Heart left ventricle (tissue), 16 donors: Measurements from ENCODE around the gene NUDT2. TPM values are rescaled to one million over a fixed set of nuclear protein-coding genes. Genes with fewer than 3 reads are reported as not detected.
A peak's percentile ranks its signal among the peaks of the same experiment; 100 is the strongest.

Experiments
- ATAC-seq, 4 donors: fragments of 200-7000 bp; cut with Tn5 transposase; one replicate each; pipeline ENCODE4 v1.9.1; 2020 to 2022; ENCODE audit warnings: moderate library complexity in 4 of 4, mild to moderate bottlenecking in 3 of 4, moderate number of reproducible peaks in 1 of 4
- DNase-seq, 5 donors: peaks; one replicate each; pipeline ENCODE4 v3.0.0-alpha.2; 2020
- H3K27ac ChIP-seq, 12 donors: fragments of 200-600 bp; sonication (generic) in 4 of 12; one replicate each; pipeline versions ENCODE4 v1.5.0 to v1.8.0; 2016 to 2022; ENCODE audit warnings: mild to moderate bottlenecking in 2 of 12
- H3K27me3 ChIP-seq, 9 donors: fragments of 200-600 bp; sonication (generic) in 2 of 9; one replicate each; pipeline versions ENCODE4 v1.5.1 to v1.8.0; 2016 to 2022; ENCODE audit warnings: mild to moderate bottlenecking in 3 of 9
- H3K36me3 ChIP-seq, 9 donors: fragments of 200-600 bp; sonication (generic) in 2 of 9; one replicate each; pipeline versions ENCODE4 v1.5.0 to v1.8.0; 2018 to 2022; ENCODE audit warnings: mild to moderate bottlenecking in 2 of 9
- H3K4me1 ChIP-seq, 12 donors: fragments of 200-600 bp; sonication (generic) in 4 of 12; one replicate each; pipeline versions ENCODE4 v1.5.0 to v1.8.0; 2016 to 2022; ENCODE audit warnings: mild to moderate bottlenecking in 3 of 12
- H3K4me3 ChIP-seq, 12 donors: fragments of 200-600 bp; sonication (generic) in 4 of 12; one replicate each; pipeline versions ENCODE4 v1.5.0 to v1.8.0; 2017 to 2022; ENCODE audit warnings: mild to moderate bottlenecking in 9 of 12, moderate library complexity in 4 of 12
- H3K9me3 ChIP-seq, 12 donors: fragments of 200-600 bp; sonication (generic) in 4 of 12; one replicate each; pipeline versions ENCODE4 v1.5.0 to v1.8.0; 2016 to 2022; ENCODE audit warnings: mild to moderate bottlenecking in 1 of 12
- CTCF ChIP-seq, 12 donors: fragments of 200-600 bp; sonication (generic) in 4 of 12; IDR thresholded peaks; one replicate each; pipeline versions ENCODE4 v1.5.0 to v1.8.0; 2018 to 2022; ENCODE audit warnings: antibody characterized with exemption in 12 of 12, mild to moderate bottlenecking in 5 of 12
- POLR2A ChIP-seq, 2 donors: fragments of 450-650 bp; IDR thresholded peaks; one replicate each; pipeline ENCODE4 v1.6.1; 2017; ENCODE audit warnings: antibody characterized with exemption in 2 of 2, mild to moderate bottlenecking in 2 of 2, moderate library complexity in 2 of 2
- WGBS, 4 donors: extraction: QIAGEN DNeasy Blood & Tissue Kit in 2 of 4; methylation state at CpG; one replicate each; pipeline versions ENCODE4 v1.1.5 to v1.1.7; 2013 to 2018; 5-methylcytosine and 5-hydroxymethylcytosine counted together
- intact Hi-C, 10 donors: fragments of 100-400 bp; cut with DNase I; formaldehyde crosslinking; loops; one replicate each; pipeline versions ENCODE4 v1.11.1 to v1.14.2; 2022
- polyA plus RNA-seq, 2 donors: library from polyadenylated mRNA; stranded (reverse); fragments of 200-250 nt; gene quantifications; one replicate each; pipeline ENCODE4 v1.2.3, GENCODE V29; 2013
- total RNA-seq, 9 donors: library from RNA; depleted of rRNA in 2 of 9; stranded (reverse); fragments of >200 nt in 2 of 9; fragmentation: NEBNext Ultra II Directional in 3 of 9; extraction: Animal tissue kit (Norgen Biotek cat#: 25700) in 3 of 9; gene quantifications; one replicate each; pipeline versions ENCODE4 v1.1.0 to v1.2.4, GENCODE V29; 2016 to 2023
- donor health status: ischemic (EF 13 %, LVEDD 7.1; RV severe dilation, severe dysfunction).
- donor health status: healthy with polysubstance abuse.
- donor health status: DM: no; HTN: yes; CAD: no.
- donor health status: DM: no; HTN: no; CAD: no.
- donor health status: ischemic (EF 25% LVEDD 6.9; RV normal size, moderate dysfunction).
- donor health status: ischemic (EF 25% LVEDD 5.7; RV mildly dilated, moderate dysfunction).
- donor health status: healthy.
- donor health status: DM: yes; HTN: yes; CAD: no.
- donor health status: ischemic (EF 35%, LVEDD 5.7; RV mildly dilated, moderate dysfunction).
- donor health status: nonischemic (EF 11% LVEDD 7.7; RV severe dilation, severe dysfunction).
- donor health status: DM: yes; HTN: yes; CAD: no.
- donor health status: PGD.
- donor health status: ischemic (EF 29% LVEDD 5.4; RV normal size, mild dysfunction).
- donor health status: nonischemic (EF 23%, LVEDD 6.1; RV moderate dilation, normal function).

NUDT2 gene
- total and polyA plus RNA-seq, 11 donors, result 14.1 to 27.6 (median 17.5) TPM

GRCh38 chr9:34321451-34321850, 7.9 kb upstream of the NUDT2 start:
- intact Hi-C loops, result loop anchor here in 1 of 10 donors (10.0 kb wide), 1 partner anchor 67 kb away; no protein-coding TSS in a partner anchor
- Histone ChIP-seq H3K4me1 (peaks cover 0 to 8% (median 0%) of the 10 kb centered on the region in 12 donors), H3K27ac (no peak overlapping the region), H3K27me3 (no peaks in the 10 kb centered on the region), H3K4me3 (no peak overlapping the region), H3K9me3 (no peaks in the 10 kb centered on the region), H3K36me3 (no peaks in the 10 kb centered on the region)
- DNase-seq, result no peak
- 92 to 97% (median 95%) methylated on average over 7 of the region's 7 CpGs for WGBS, 4 donors
- TF ChIP-seq POLR2A (IDR thresholded peaks at IDR 0.05) (no peak), CTCF (IDR thresholded peaks at IDR 0.05) (no peak)
- ATAC-seq, result no peak

GRCh38 chr9:34322899-34323591, 6.3 kb upstream of the NUDT2 start:
- TF ChIP-seq CTCF (IDR thresholded peaks at IDR 0.05) (no peak), POLR2A (IDR thresholded peaks at IDR 0.05) (no peak)
- DNase-seq (no peak), ATAC-seq (no peak)
- no peaks in the 10 kb centered on the region for H3K36me3 ChIP-seq
- no peaks in the 10 kb centered on the region for H3K27me3 ChIP-seq
- WGBS, 4 donors, result 38 to 55% (median 50%) methylated on average over 2 of the region's 2 CpGs
- intact Hi-C loops, result loop anchor here in 1 of 10 donors (10.0 kb wide), 1 partner anchor 68 kb away; no protein-coding TSS in a partner anchor
- H3K4me3 ChIP-seq, result no peak overlapping the region
- H3K27ac ChIP-seq, result no peak overlapping the region
- H3K4me1 ChIP-seq, result peaks cover 0 to 9% (median 2%) of the 10 kb centered on the region in 12 donors
- no peaks in the 10 kb centered on the region for H3K9me3 ChIP-seq

- no peaks in the 10 kb centered on the region for H3K36me3 ChIP-seq
- TF ChIP-seq CTCF (IDR thresholded peaks at IDR 0.05), result no peak
- TF ChIP-seq POLR2A (IDR thresholded peaks at IDR 0.05), result no peak
- WGBS, 4 donors, result 72 to 90% (median 78%) methylated on average over 1 of the region's 1 CpG
- no peak overlapping the region for H3K27ac ChIP-seq
- no peaks in the 10 kb centered on the region for H3K27me3 ChIP-seq
- no peak overlapping the region for H3K4me3 ChIP-seq
- intact Hi-C loops, result loop anchor here in 3 of 10 donors (5.0 to 10.0 kb wide), 3 partner anchors 69 to 131 kb away; partner anchors contain the start of genes DNAI1 (in 1 of the 3) and FAM219A (in 1 of the 3)
- peaks cover 0 to 27% (median 15%) of the 10 kb centered on the region in 12 donors for H3K4me1 ChIP-seq
- no peaks in the 10 kb centered on the region for H3K9me3 ChIP-seq
- DNase-seq (no peak), ATAC-seq (no peak)
Measured at GRCh38 chr9:34326690-34327089, 2.7 kb upstream of the NUDT2 start.

GRCh38 chr9:34328500-34328986, 826 bp upstream of the NUDT2 start:
- H3K9me3 ChIP-seq, result no peaks in the 10 kb centered on the region
- peaks cover 0 to 35% (median 14%) of the 10 kb centered on the region in 12 donors for H3K4me1 ChIP-seq
- no peak for DNase-seq
- intact Hi-C loops, result loop anchor here in 3 of 10 donors (5.0 to 10.0 kb wide), 3 partner anchors 71 to 129 kb away; partner anchors contain the start of genes DNAI1 (in 1 of the 3) and FAM219A (in 1 of the 3)
- TF ChIP-seq POLR2A (IDR thresholded peaks at IDR 0.05) (no peak), CTCF (IDR thresholded peaks at IDR 0.05) (no peak)
- no peak for ATAC-seq
- peak overlapping the region; percentile 40 to 88 (median 74) for H3K4me3 ChIP-seq
- H3K27ac ChIP-seq, result peak overlapping the region in 9 of 12 donors; percentile 17 to 89 (median 60)
- no peaks in the 10 kb centered on the region for H3K27me3 ChIP-seq
- no peaks in the 10 kb centered on the region for H3K36me3 ChIP-seq
- 1 to 4% (median 3%) methylated on average over 11 of the region's 11 CpGs for WGBS, 4 donors
